ENCODE measurements around the gene LILRA1. TPM values are rescaled to one million over a fixed set of nuclear protein-coding genes. Genes with fewer than 3 reads are reported as not detected.
"Not testable (repeated sequence)": the region's sequence is repeated elsewhere in the genome, so short reads cannot be mapped to it uniquely, and the experiment has no call there.

The LILRA1 gene
- total and polyA plus RNA-seq, 4 experiments from 2014 or later, result not detected

GRCh38 chr19:54633401-54633800 lies 40.0 kb downstream of the LILRA1 start:
- POLR2A ChIA-PET (ENCODE audit: partially characterized antibody), result no interaction called here
- intact Hi-C loops (cut with micrococcal nuclease), result no loop called here
- no peaks in the 10 kb centered on the region for H3K36me3 ChIP-seq (ENCODE audit: insufficient read depth, low read length)
- no peak overlapping the region for H3K4me3 ChIP-seq (ENCODE audit: low read length in 2 of 2)
- no peaks in the 10 kb centered on the region for H3K4me1 ChIP-seq (ENCODE audit: insufficient read depth, low read length)
- no peaks in the 10 kb centered on the region for H3K4me1 Mint-ChIP-seq
- H3K4me3 Mint-ChIP-seq, result no peak overlapping the region
- no peak for DNase-seq
- peaks cover 10 to 26% of the 10 kb centered on the region in 2 donors for H3K27me3 Mint-ChIP-seq
- H3K9me3 Mint-ChIP-seq, result no peaks in the 10 kb centered on the region
- H3K27ac ChIP-seq (ENCODE audit: low read depth, low read length), result no peak overlapping the region
- no peaks in the 10 kb centered on the region for H3K9me3 ChIP-seq (ENCODE audit: control insufficient read depth in 1 of 2, low read length in 2 of 2)
- H3K27ac Mint-ChIP-seq, result no peak overlapping the region
- CTCF ChIA-PET (ENCODE audit: partially characterized antibody), result no interaction called here
- H3K36me3 Mint-ChIP-seq, result no peaks in the 10 kb centered on the region
- no peaks in the 10 kb centered on the region for H3K27me3 ChIP-seq (ENCODE audit: insufficient read depth, low read length)

- H3K36me3 ChIP-seq (ENCODE audit: insufficient read depth, low read length); CTCF ChIA-PET (ENCODE audit: partially characterized antibody); DNase-seq: not testable (repeated sequence)
These were observed 42.6 kb downstream of the LILRA1 start for GRCh38 chr19:54636081-54636480.

GRCh38 chr19:54638683-54639082 lies 45.3 kb downstream of the LILRA1 start:
- DNase-seq, result no peak
- ChIA-PET POLR2A (ENCODE audit: partially characterized antibody) (no interaction called here), CTCF (ENCODE audit: partially characterized antibody) (interaction anchor here (2.1 kb wide), 1 partner anchor 35 kb away, joined by 5 read pairs; no protein-coding TSS in a partner anchor)
- H3K27me3 ChIP-seq (ENCODE audit: insufficient read depth, low read length), result no peaks in the 10 kb centered on the region
- no peaks in the 10 kb centered on the region for H3K9me3 ChIP-seq (ENCODE audit: control insufficient read depth in 1 of 2, low read length in 2 of 2)
- no peak overlapping the region for H3K27ac ChIP-seq (ENCODE audit: low read depth, low read length)
- H3K4me1 Mint-ChIP-seq, result no peaks in the 10 kb centered on the region
- intact Hi-C loops (cut with micrococcal nuclease), result no loop called here
- no peaks in the 10 kb centered on the region for H3K4me1 ChIP-seq (ENCODE audit: insufficient read depth, low read length)
- no peak overlapping the region for H3K4me3 Mint-ChIP-seq
- no peaks in the 10 kb centered on the region for H3K36me3 Mint-ChIP-seq
- no peaks in the 10 kb centered on the region for H3K36me3 ChIP-seq (ENCODE audit: insufficient read depth, low read length)
- no peak overlapping the region for H3K4me3 ChIP-seq (ENCODE audit: low read length in 2 of 2)
- peaks cover 5 to 7% of the 10 kb centered on the region in 2 donors for H3K27me3 Mint-ChIP-seq
- H3K9me3 Mint-ChIP-seq, result peaks cover 0 to 8% (median 0%) of the 10 kb centered on the region in 8 donors
- H3K27ac Mint-ChIP-seq, result no peak overlapping the region

More at GRCh38 chr19:54636081-54636480, 42.6 kb downstream of the LILRA1 start:
- H3K27me3 ChIP-seq (ENCODE audit: insufficient read depth, low read length); H3K9me3 ChIP-seq (ENCODE audit: control insufficient read depth in 1 of 2, low read length in 2 of 2); H3K4me3 Mint-ChIP-seq; H3K27ac ChIP-seq (ENCODE audit: low read depth, low read length); POLR2A ChIA-PET (ENCODE audit: partially characterized antibody); intact Hi-C loops (cut with micrococcal nuclease); H3K4me3 ChIP-seq (ENCODE audit: low read length in 2 of 2); H3K27ac Mint-ChIP-seq; H3K9me3 Mint-ChIP-seq; H3K4me1 Mint-ChIP-seq; H3K36me3 Mint-ChIP-seq; H3K4me1 ChIP-seq (ENCODE audit: insufficient read depth, low read length): not testable (repeated sequence)
- peaks cover 5 to 13% of the 10 kb centered on the region in 2 donors for H3K27me3 Mint-ChIP-seq

GRCh38 chr19:54642953-54643352 lies 49.5 kb downstream of the LILRA1 start:
- H3K9me3 Mint-ChIP-seq; H3K4me3 ChIP-seq (ENCODE audit: low read length in 2 of 2); H3K4me3 Mint-ChIP-seq; CTCF ChIA-PET (ENCODE audit: partially characterized antibody); intact Hi-C loops (cut with micrococcal nuclease); H3K9me3 ChIP-seq (ENCODE audit: control insufficient read depth in 1 of 2, low read length in 2 of 2); H3K27me3 ChIP-seq (ENCODE audit: insufficient read depth, low read length); H3K4me1 Mint-ChIP-seq; POLR2A ChIA-PET (ENCODE audit: partially characterized antibody); DNase-seq; H3K36me3 ChIP-seq (ENCODE audit: insufficient read depth, low read length); H3K27ac Mint-ChIP-seq; H3K36me3 Mint-ChIP-seq; H3K4me1 ChIP-seq (ENCODE audit: insufficient read depth, low read length); H3K27ac ChIP-seq (ENCODE audit: low read depth, low read length): not testable (repeated sequence)
- H3K27me3 Mint-ChIP-seq, result peaks cover 6 to 11% of the 10 kb centered on the region in 2 donors

- H3K36me3 ChIP-seq (ENCODE audit: insufficient read depth, low read length); H3K4me1 ChIP-seq (ENCODE audit: insufficient read depth, low read length); H3K9me3 ChIP-seq (ENCODE audit: control insufficient read depth in 1 of 2, low read length in 2 of 2); H3K9me3 Mint-ChIP-seq; H3K27me3 ChIP-seq (ENCODE audit: insufficient read depth, low read length); DNase-seq; H3K27ac Mint-ChIP-seq; H3K4me3 Mint-ChIP-seq; intact Hi-C loops (cut with micrococcal nuclease); H3K36me3 Mint-ChIP-seq; H3K27ac ChIP-seq (ENCODE audit: low read depth, low read length); POLR2A ChIA-PET (ENCODE audit: partially characterized antibody); H3K4me3 ChIP-seq (ENCODE audit: low read length in 2 of 2); H3K4me1 Mint-ChIP-seq; CTCF ChIA-PET (ENCODE audit: partially characterized antibody): not testable (repeated sequence)
- peaks cover 8 to 11% of the 10 kb centered on the region in 2 donors for H3K27me3 Mint-ChIP-seq
These were observed 50.2 kb downstream of the LILRA1 start for GRCh38 chr19:54643583-54643982.

- H3K27me3 ChIP-seq (ENCODE audit: insufficient read depth, low read length), result no peaks in the 10 kb centered on the region
- intact Hi-C loops (cut with micrococcal nuclease), result no loop called here
- Mint-ChIP-seq H3K27me3 (peaks cover 8 to 11% of the 10 kb centered on the region in 2 donors), H3K36me3 (no peaks in the 10 kb centered on the region), H3K27ac (no peak overlapping the region), H3K9me3 (peaks cover 0 to 4% (median 0%) of the 10 kb centered on the region in 8 donors), H3K4me1 (no peaks in the 10 kb centered on the region), H3K4me3 (no peak overlapping the region)
- no peaks in the 10 kb centered on the region for H3K9me3 ChIP-seq (ENCODE audit: control insufficient read depth in 1 of 2, low read length in 2 of 2)
- no peak overlapping the region for H3K4me3 ChIP-seq (ENCODE audit: low read length in 2 of 2)
- ChIA-PET CTCF (ENCODE audit: partially characterized antibody) (no interaction called here), POLR2A (ENCODE audit: partially characterized antibody) (no interaction called here)
- no peaks in the 10 kb centered on the region for H3K36me3 ChIP-seq (ENCODE audit: insufficient read depth, low read length)
- H3K27ac ChIP-seq (ENCODE audit: low read depth, low read length), result no peak overlapping the region
- H3K4me1 ChIP-seq (ENCODE audit: insufficient read depth, low read length), result no peaks in the 10 kb centered on the region
- DNase-seq, result no peak
These were observed 50.6 kb downstream of the LILRA1 start for GRCh38 chr19:54644056-54644455.

- Histone ChIP-seq H3K36me3 (ENCODE audit: insufficient read depth, low read length) (no peaks in the 10 kb centered on the region), H3K27me3 (ENCODE audit: insufficient read depth, low read length) (no peaks in the 10 kb centered on the region), H3K27ac (ENCODE audit: low read depth, low read length) (no peak overlapping the region), H3K9me3 (ENCODE audit: control insufficient read depth in 1 of 2, low read length in 2 of 2) (no peaks in the 10 kb centered on the region), H3K4me1 (ENCODE audit: insufficient read depth, low read length) (no peaks in the 10 kb centered on the region), H3K4me3 (ENCODE audit: low read length in 2 of 2) (no peak overlapping the region)
- no peaks in the 10 kb centered on the region for H3K4me1 Mint-ChIP-seq
- intact Hi-C loops (cut with micrococcal nuclease), result no loop called here
- no peak overlapping the region for H3K4me3 Mint-ChIP-seq
- ChIA-PET POLR2A (ENCODE audit: partially characterized antibody) (no interaction called here), CTCF (ENCODE audit: partially characterized antibody) (no interaction called here)
- no peak for DNase-seq
- H3K27ac Mint-ChIP-seq, result no peak overlapping the region
- H3K36me3 Mint-ChIP-seq, result no peaks in the 10 kb centered on the region
- no peaks in the 10 kb centered on the region for H3K9me3 Mint-ChIP-seq
- H3K27me3 Mint-ChIP-seq, result peaks cover 8% of the 10 kb centered on the region in 2 donors
These were observed 53.0 kb downstream of the LILRA1 start for GRCh38 chr19:54646331-54646841.

GRCh38 chr19:54648129-54648528 lies 54.7 kb downstream of the LILRA1 start:
- H3K4me1 Mint-ChIP-seq, result no peaks in the 10 kb centered on the region
- H3K9me3 ChIP-seq (ENCODE audit: control insufficient read depth in 1 of 2, low read length in 2 of 2), result no peaks in the 10 kb centered on the region
- ChIA-PET CTCF (ENCODE audit: partially characterized antibody) (no interaction called here), POLR2A (ENCODE audit: partially characterized antibody) (no interaction called here)
- H3K4me1 ChIP-seq (ENCODE audit: insufficient read depth, low read length), result no peaks in the 10 kb centered on the region
- no peak for DNase-seq
- H3K4me3 ChIP-seq (ENCODE audit: low read length in 2 of 2), result no peak overlapping the region
- H3K27ac ChIP-seq (ENCODE audit: low read depth, low read length), result no peak overlapping the region
- intact Hi-C loops (cut with micrococcal nuclease), result no loop called here
- peaks cover 9 to 12% of the 10 kb centered on the region in 2 donors for H3K27me3 Mint-ChIP-seq
- H3K9me3 Mint-ChIP-seq, result no peaks in the 10 kb centered on the region
- H3K27ac Mint-ChIP-seq, result no peak overlapping the region
- no peaks in the 10 kb centered on the region for H3K36me3 ChIP-seq (ENCODE audit: insufficient read depth, low read length)
- H3K36me3 Mint-ChIP-seq, result no peaks in the 10 kb centered on the region
- no peaks in the 10 kb centered on the region for H3K27me3 ChIP-seq (ENCODE audit: insufficient read depth, low read length)
- H3K4me3 Mint-ChIP-seq, result no peak overlapping the region

Measured in CD4-positive, alpha-beta memory T cell (primary cell).